Neuronal stem cell (in vitro differentiated cells): ENCODE results near the gene DOK4.

ENCODE experiments used
- DNase-seq: peaks from one replicate; pipeline ENCODE4 v3.0.0-alpha.2; 2013; ENCODE audit warnings: low spot score
- H2AFZ ChIP-seq: one replicate; pipeline ENCODE4 v1.6.1; 2013; ENCODE audit warnings: mild to moderate bottlenecking, low read length, inconsistent platforms
- H2AK5ac ChIP-seq: 2 replicates; pipeline ENCODE4 v1.6.1; 2013; ENCODE audit warnings: low read depth, mild to moderate bottlenecking, inconsistent platforms, low read length, moderate library complexity, mixed read lengths
- H2BK120ac ChIP-seq: 2 replicates; pipeline ENCODE4 v1.6.1; 2013; ENCODE audit warnings: low read depth, mild to moderate bottlenecking, inconsistent platforms, low read length, moderate library complexity, mixed read lengths
- H2BK12ac ChIP-seq: one replicate; pipeline ENCODE4 v1.6.1; 2013; ENCODE audit warnings: low read length, inconsistent platforms
- H2BK15ac ChIP-seq: 2 replicates; pipeline ENCODE4 v1.6.1; 2013; ENCODE audit warnings: mild to moderate bottlenecking, low read length, inconsistent platforms, mixed read lengths
- H2BK5ac ChIP-seq: one replicate; pipeline ENCODE4 v1.6.1; 2013; ENCODE audit warnings: inconsistent platforms, mild to moderate bottlenecking, low read length, moderate library complexity
- H3K14ac ChIP-seq: one replicate; pipeline ENCODE4 v1.6.1; 2013; ENCODE audit warnings: low read length, inconsistent platforms
- H3K18ac ChIP-seq: 2 replicates; pipeline ENCODE4 v1.6.1; 2013; ENCODE audit warnings: low read length, inconsistent platforms
- H3K23ac ChIP-seq: 2 replicates; pipeline ENCODE4 v1.6.1; 2013; ENCODE audit warnings: low read depth, mild to moderate bottlenecking, mixed read lengths, low read length, inconsistent platforms; ENCODE audit not compliant: poor library complexity
- H3K27ac ChIP-seq: replicated peaks from 3 replicates; pipeline ENCODE4 v1.5.1; 2013; ENCODE audit warnings: low read length, inconsistent platforms
- H3K27me3 ChIP-seq, 3 experiments: 2 replicates each; pipeline ENCODE4 v1.6.1; 2013; ENCODE audit warnings: low read length in 3 of 3, mild to moderate bottlenecking in 2 of 3, inconsistent platforms in 1 of 3, low read depth in 1 of 3, mixed read lengths in 1 of 3, moderate library complexity in 1 of 3; ENCODE audit not compliant: control insufficient read depth in 3 of 3, insufficient read depth in 3 of 3
- H3K36me3 ChIP-seq, 2 donors: replicated peaks in 1 of 2; 2 replicates each; pipeline ENCODE4 v1.6.1; 2013; ENCODE audit warnings: low read length in 2 of 2; ENCODE audit not compliant: control insufficient read depth in 2 of 2, insufficient read depth in 2 of 2
- H3K4ac ChIP-seq: 2 replicates; pipeline ENCODE4 v1.6.1; 2013; ENCODE audit warnings: inconsistent platforms, mild to moderate bottlenecking, low read length, moderate library complexity
- H3K4me1 ChIP-seq, 2 donors: 1 replicate in 1 of 2; 2 replicates in 1 of 2; pipeline ENCODE4 v1.6.1; 2013; ENCODE audit warnings: low read length in 2 of 2, low read depth in 1 of 2; ENCODE audit not compliant: control insufficient read depth in 2 of 2, insufficient read depth in 1 of 2
- H3K4me2 ChIP-seq: one replicate; pipeline ENCODE4 v1.6.1; 2013; ENCODE audit warnings: mild to moderate bottlenecking, low read length, inconsistent platforms; ENCODE audit not compliant: insufficient read depth, poor library complexity, severe bottlenecking
- H3K4me3 ChIP-seq, 2 donors: 2 replicates each; pipeline ENCODE4 v1.5.1; 2013; ENCODE audit warnings: low read length in 2 of 2, mild to moderate bottlenecking in 2 of 2, inconsistent platforms in 1 of 2, moderate library complexity in 1 of 2
- H3K79me1 ChIP-seq: one replicate; pipeline ENCODE4 v1.6.1; 2013; ENCODE audit warnings: low read depth, mild to moderate bottlenecking, inconsistent platforms, low read length, moderate library complexity
- H3K9ac ChIP-seq: one replicate; pipeline ENCODE4 v1.6.1; 2013; ENCODE audit warnings: mild to moderate bottlenecking, low read depth, low read length, inconsistent platforms; ENCODE audit not compliant: poor library complexity
- H3K9me3 ChIP-seq, 2 donors: replicated peaks in 1 of 2; 2 replicates each; pipeline versions ENCODE3 to v1.6.1; 2013; ENCODE audit warnings: low read length in 2 of 2, mild to moderate bottlenecking in 2 of 2, inconsistent platforms in 1 of 2, low read depth in 1 of 2, mixed read lengths in 1 of 2, moderate library complexity in 1 of 2; ENCODE audit not compliant: control insufficient read depth in 2 of 2, insufficient read depth in 1 of 2
- H4K8ac ChIP-seq: one replicate; pipeline ENCODE4 v1.6.1; 2013; ENCODE audit warnings: low read depth, mild to moderate bottlenecking, inconsistent platforms, low read length, moderate library complexity
- H4K91ac ChIP-seq: one replicate; pipeline ENCODE4 v1.6.1; 2013; ENCODE audit warnings: low read length, low read depth, mild to moderate bottlenecking, inconsistent platforms; ENCODE audit not compliant: poor library complexity
- WGBS, 2 donors: extraction: QIAGEN DNeasy Blood & Tissue Kit; methylation state at CpG; one replicate each; pipeline ENCODE4 v1.1.7; 2013; ENCODE audit warnings: missing lambda C conversion rate in 2 of 2, mixed read lengths in 1 of 2; ENCODE audit not compliant: insufficient read length in 2 of 2, insufficient replicate concordance in 1 of 2; ENCODE audit errors: extremely low coverage in 2 of 2; 5-methylcytosine and 5-hydroxymethylcytosine counted together

The DOK4 gene

DNA sequence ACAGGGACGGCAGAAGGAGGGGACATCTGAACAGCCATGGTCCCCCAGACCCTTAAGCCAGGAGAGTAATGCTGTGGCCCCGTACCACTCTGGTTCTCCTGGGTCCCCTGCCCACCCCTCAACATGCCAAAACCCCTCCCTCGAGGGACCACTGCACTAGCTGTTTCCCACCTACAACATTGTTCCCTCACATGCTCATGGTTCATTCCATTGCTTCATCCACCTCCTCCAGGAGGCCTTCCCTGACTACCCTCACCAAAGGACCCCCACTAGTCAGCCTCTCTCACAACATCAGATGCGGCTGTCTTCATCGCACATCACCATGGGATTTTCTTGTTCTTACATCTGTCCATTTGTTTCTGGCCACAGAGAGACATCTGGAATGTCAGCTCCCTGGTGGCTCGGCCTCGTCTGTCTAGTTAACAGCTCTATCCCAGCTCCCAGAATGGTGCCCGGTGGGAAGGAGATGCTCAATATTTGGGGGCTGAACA lies 1.7 kb downstream of the DOK4 start:
- no peak for DNase-seq
- Histone ChIP-seq H3K4me1 (peaks cover 17 to 18% of the 10 kb centered on the region in 2 donors), H3K4me3 (no peak overlapping the region), H3K27ac (no peak overlapping the region), H3K9ac (no peak overlapping the region), H3K4me2 (no peak overlapping the region), H3K4ac (no peak overlapping the region), H2BK5ac (no peak overlapping the region), H3K79me1 (peaks cover 9% of the 10 kb centered on the region), H2BK120ac (peak overlapping the region; percentile 24), H4K8ac (peak overlapping the region; percentile 43), H2BK12ac (peak overlapping the region; percentile 94), H3K14ac (no peak overlapping the region), H3K36me3 (no peaks in the 10 kb centered on the region), H2BK15ac (no peak overlapping the region), H3K18ac (no peak overlapping the region), H3K23ac (no peak overlapping the region), H2AFZ (no peak overlapping the region), H3K9me3 (peaks cover 3 to 5% of the 10 kb centered on the region in 2 donors), H2AK5ac (peak overlapping the region; percentile 98), H3K27me3 (peaks cover 0 to 28% (median 3%) of the 10 kb centered on the region in 3 experiments), H4K91ac (no peak overlapping the region)
- no CpG with 5 or more reads among the region's 8 CpGs for WGBS, 2 donors

DNA sequence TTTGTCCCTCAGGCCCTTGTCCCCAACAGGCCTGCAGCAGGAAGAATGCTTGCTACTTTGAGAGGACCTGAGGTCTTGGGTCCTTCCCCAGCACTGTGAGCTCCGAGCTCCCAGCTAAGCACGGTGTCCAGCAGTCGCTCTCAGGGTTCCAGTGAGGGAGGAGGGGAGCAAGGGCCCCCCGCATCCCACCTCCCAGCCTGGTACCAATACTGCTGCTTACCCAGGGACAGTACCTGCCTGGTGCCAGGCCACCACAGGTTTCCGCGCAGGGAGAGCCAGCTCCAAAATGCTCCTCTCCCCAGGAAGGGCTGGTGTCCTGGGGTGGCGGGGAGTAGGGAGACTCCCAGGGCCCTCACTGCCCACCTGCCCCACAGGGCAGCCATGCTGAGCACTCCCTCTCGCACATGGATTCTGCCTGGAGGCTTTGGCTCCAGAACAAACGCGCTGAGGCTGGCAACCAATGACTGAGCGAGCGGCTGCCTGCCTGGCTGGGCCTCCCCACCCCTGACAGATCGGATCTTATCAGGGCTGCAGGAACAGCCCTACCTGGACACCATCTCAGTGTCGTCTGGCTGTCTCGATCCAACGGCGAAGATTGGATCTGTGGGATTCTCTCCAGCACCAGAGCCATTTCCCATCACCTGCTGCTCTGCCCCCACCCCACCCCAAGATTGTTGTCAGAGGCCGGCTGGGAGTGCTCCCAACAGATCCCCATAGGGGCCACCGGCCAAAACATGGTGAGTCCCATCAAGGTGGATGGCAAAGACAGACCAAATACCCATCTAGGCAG lies 2.4 kb downstream of the DOK4 start:
- WGBS, 2 donors: no CpG with 5 or more reads among the region's 19 CpGs
- no peak overlapping the region for H3K23ac ChIP-seq
- H2AFZ ChIP-seq: no peak overlapping the region
- peak overlapping the region; percentile 67 for H2BK15ac ChIP-seq
- no peak overlapping the region for H4K8ac ChIP-seq
- peaks cover 9% of the 10 kb centered on the region for H3K79me1 ChIP-seq
- no peak for DNase-seq
- no peaks in the 10 kb centered on the region for H3K36me3 ChIP-seq
- no peaks in the 10 kb centered on the region for H3K9me3 ChIP-seq
- peak overlapping the region; percentile 98 for H2AK5ac ChIP-seq
- H3K4me3 ChIP-seq: peak overlapping the region in 1 of 2 donors; percentile 6
- H2BK12ac ChIP-seq: peak overlapping the region; percentile 94
- H3K18ac ChIP-seq: no peak overlapping the region
- peaks cover 22% of the 10 kb centered on the region in 2 donors for H3K4me1 ChIP-seq
- no peak overlapping the region for H3K27ac ChIP-seq
- no peak overlapping the region for H4K91ac ChIP-seq
- H2BK120ac ChIP-seq: no peak overlapping the region
- no peak overlapping the region for H3K4me2 ChIP-seq
- H3K9ac ChIP-seq: no peak overlapping the region
- H3K4ac ChIP-seq: peak overlapping the region; percentile 53
- peaks cover 0 to 28% (median 3%) of the 10 kb centered on the region in 3 experiments for H3K27me3 ChIP-seq
- peak overlapping the region; percentile 47 for H3K14ac ChIP-seq
- peak overlapping the region; percentile 53 for H2BK5ac ChIP-seq

DNA sequence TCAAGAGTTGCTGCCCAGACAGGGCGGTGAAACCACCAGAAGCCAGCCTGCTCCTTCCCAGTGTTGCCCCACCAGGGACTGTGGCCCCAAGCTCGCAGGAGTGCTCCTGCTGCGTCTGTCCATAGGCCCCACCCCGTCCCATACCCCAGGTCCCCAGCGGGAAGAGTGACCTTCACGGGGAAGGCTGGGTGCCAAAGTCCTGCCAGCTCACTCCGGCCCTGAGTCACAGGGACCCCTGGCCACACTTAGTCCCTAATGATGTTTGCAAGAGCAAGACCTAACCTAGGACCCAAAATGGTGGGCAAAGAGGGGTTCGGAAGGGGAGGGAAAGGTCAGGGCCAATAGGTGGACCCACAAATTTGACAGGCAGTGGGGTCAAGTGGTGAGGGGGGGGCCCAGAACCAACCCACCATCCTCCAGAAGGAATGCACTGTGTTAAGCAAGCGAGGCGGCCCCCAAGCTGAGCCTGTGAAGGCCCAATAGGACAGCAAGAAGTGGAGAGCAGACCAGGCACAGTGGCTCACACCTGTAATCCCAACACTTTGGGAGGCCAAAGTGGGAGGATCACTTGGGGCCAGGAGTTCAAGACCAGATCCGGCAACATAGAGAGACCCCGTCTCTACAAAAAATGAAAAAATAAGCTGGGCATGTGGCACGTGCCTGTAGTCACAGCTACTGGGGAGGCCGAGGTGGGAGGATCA lies 3.3 kb downstream of the DOK4 start:
- H2BK5ac ChIP-seq: no peak overlapping the region
- no peak overlapping the region for H3K4me3 ChIP-seq
- H3K9me3 ChIP-seq: no peaks in the 10 kb centered on the region
- peaks cover 9% of the 10 kb centered on the region for H3K79me1 ChIP-seq
- H3K9ac ChIP-seq: no peak overlapping the region
- peak overlapping the region; percentile 53 for H2BK12ac ChIP-seq
- H3K4me1 ChIP-seq: peaks cover 25 to 30% of the 10 kb centered on the region in 2 donors
- DNase-seq: no peak
- H2BK15ac ChIP-seq: peak overlapping the region; percentile 85
- peak overlapping the region; percentile 81 for H2AK5ac ChIP-seq
- H3K4me2 ChIP-seq: no peak overlapping the region
- H3K18ac ChIP-seq: no peak overlapping the region
- H2BK120ac ChIP-seq: no peak overlapping the region
- H3K27ac ChIP-seq: no peak overlapping the region
- peaks cover 0 to 28% (median 3%) of the 10 kb centered on the region in 3 experiments for H3K27me3 ChIP-seq
- no peaks in the 10 kb centered on the region for H3K36me3 ChIP-seq
- H3K23ac ChIP-seq: no peak overlapping the region
- H2AFZ ChIP-seq: no peak overlapping the region
- WGBS, 2 donors: no CpG with 5 or more reads among the region's 14 CpGs
- no peak overlapping the region for H4K91ac ChIP-seq
- no peak overlapping the region for H3K14ac ChIP-seq
- no peak overlapping the region for H3K4ac ChIP-seq
- no peak overlapping the region for H4K8ac ChIP-seq

DNA sequence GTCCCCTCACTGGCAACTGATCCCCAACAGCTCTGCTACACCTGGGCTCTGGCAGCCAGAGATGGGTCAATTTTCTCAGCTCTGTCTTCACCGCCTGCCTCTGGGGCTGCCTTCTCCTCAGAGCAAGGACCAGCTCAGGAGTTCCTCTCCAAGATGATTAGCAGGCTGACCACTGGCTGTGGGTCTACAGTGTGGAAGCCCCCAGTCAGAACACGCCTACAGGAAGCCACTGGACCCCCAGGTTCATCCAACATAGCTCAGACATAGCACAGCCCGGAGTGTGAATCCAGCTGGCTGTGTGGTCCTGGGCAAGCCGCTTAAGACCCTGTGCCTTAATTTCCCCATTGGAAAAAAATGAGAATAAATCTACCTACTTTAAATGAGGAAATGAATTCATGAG lies 4.9 kb downstream of the DOK4 start:
- no peak overlapping the region for H4K8ac ChIP-seq
- no peaks in the 10 kb centered on the region for H3K9me3 ChIP-seq
- peaks cover 0 to 28% (median 3%) of the 10 kb centered on the region in 3 experiments for H3K27me3 ChIP-seq
- peaks cover 13% of the 10 kb centered on the region for H3K79me1 ChIP-seq
- H2AFZ ChIP-seq: no peak overlapping the region
- H4K91ac ChIP-seq: no peak overlapping the region
- H3K36me3 ChIP-seq: no peaks in the 10 kb centered on the region
- H2AK5ac ChIP-seq: peak overlapping the region; percentile 49
- H2BK5ac ChIP-seq: peak overlapping the region; percentile 66
- H3K23ac ChIP-seq: peak overlapping the region; percentile 31
- peak overlapping the region; percentile 2 for H2BK120ac ChIP-seq
- H3K4ac ChIP-seq: peak overlapping the region; percentile 53
- no peak overlapping the region for H3K9ac ChIP-seq
- H3K4me3 ChIP-seq: no peak overlapping the region
- peaks cover 34 to 36% of the 10 kb centered on the region in 2 donors for H3K4me1 ChIP-seq
- no peak overlapping the region for H3K27ac ChIP-seq
- no CpG with 5 or more reads among the region's 4 CpGs for WGBS, 2 donors
- H3K14ac ChIP-seq: no peak overlapping the region
- H2BK12ac ChIP-seq: peak overlapping the region; percentile 94
- no peak overlapping the region for H3K4me2 ChIP-seq
- no peak overlapping the region for H3K18ac ChIP-seq
- DNase-seq: no peak
- H2BK15ac ChIP-seq: peak overlapping the region; percentile 99
